ENCODE results near the gene NUDT14.

The NUDT14 gene

DNA sequence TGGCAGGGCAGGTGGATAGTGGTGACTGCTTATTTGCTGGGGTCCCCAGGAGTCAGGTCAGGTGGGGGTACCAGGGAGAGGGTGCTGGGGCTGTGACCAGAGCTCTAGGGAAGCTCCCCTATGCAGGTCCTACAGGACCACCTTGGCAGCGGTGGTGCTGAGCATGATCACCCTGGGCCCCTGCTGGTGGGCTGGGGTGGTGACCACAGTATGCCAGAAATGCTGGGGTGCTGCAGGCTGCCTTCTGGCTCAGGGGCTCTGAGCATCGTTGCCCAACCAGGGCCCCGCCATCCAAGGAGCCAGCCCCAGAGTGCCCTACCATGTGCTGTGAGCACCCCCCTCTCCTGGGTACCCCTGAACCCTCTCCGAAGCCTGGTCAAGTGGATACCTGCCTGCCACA is 17.5 kb upstream of the NUDT14 start:
- no peak for DNase-seq (ENCODE audit: low spot score)

DNA sequence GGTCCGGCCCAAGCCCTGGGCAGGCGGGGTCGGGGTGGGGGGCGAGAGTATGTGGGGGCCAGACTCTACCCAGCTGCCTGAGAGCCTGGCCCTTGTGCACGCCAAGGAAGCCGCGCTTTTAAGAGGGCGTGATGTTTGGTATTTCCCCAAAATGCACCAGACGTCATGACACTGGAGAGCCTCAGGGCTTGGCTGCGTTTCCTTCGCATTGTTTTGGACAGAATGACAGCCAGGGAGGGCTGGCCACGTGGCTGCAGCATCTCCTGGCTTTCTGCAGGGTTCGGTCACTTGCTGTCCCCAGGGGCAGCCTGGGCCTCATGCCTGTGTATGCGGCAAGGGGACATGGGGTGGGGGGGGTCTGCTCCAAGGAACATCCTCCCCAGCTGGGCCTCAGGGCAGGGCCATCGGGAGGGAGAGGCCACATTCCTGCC is 16.1 kb upstream of the NUDT14 start:
- no peak for DNase-seq (ENCODE audit: low spot score)

DNA sequence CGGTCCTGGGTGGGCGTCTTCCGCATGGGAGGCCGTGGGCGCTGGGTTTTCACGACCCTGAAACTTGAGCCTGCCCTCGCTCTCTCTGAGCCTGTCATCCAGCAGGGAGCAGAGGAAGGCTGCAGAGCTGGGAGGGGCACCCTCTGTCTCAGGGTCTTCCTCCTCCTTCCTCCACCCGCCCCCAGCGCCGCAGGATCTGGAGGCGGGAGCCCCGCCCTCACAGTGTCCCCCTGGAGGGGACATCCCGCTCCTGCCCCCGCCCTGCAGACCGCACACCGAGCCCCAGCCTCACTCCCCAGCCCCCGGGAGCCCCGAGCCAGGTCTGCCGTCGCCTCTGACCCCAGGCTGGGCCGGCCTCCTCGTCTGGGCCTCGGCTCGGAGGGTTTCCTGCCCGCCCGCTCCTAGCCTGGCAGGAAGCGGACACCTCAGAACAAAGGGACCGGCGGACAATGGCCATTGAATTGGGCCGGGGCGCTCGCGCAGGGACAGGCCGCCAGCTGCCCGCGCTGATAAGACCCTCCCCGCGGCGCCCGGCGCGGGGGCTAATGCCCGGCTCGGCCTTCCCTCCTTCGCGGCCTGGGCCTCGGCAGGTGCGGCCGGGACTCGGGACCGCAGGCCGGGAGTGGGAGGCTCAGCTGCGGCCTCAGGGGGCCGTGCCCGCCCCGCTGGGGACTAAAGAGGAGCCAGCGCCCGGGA is 15.3 kb upstream of the NUDT14 start:
- DNase-seq (ENCODE audit: low spot score) = no peak

DNA sequence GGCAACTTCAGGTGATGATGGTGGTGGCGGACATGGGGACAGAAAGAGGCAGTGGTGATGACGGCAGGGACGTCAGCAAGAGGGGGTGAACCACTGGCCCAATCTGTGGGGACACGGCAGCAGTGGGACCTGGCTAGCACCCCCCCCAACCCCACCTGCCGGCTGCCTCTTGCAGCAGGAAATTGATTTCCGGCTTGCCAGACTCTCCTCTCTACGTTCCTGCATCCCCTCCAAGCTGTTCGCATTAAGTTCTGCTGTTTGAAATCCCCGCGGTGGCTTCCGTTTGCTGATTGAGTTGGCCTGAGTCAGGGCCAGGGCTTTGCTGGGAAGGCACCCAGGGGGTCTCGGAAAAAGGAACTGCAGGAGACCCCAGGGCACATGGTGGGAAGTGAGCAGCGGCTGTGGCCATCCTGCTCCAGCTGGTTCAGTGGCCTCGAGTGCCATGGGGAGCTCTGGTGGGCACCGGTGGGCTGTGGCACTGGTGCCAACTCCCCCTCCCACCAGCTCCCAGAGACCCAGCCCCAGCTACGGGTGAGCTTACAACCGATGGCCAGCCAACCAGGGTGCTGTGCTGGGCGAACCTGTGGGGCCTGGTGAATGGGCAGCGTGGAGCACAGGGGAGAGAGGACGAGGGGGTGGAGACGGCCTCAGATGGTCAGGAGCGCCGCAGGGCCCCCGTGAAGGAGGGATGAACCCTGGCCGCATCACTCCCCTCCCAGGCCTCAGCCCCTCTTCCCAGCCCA is 14.6 kb upstream of the NUDT14 start:
- no peak for DNase-seq (ENCODE audit: low spot score)

DNA sequence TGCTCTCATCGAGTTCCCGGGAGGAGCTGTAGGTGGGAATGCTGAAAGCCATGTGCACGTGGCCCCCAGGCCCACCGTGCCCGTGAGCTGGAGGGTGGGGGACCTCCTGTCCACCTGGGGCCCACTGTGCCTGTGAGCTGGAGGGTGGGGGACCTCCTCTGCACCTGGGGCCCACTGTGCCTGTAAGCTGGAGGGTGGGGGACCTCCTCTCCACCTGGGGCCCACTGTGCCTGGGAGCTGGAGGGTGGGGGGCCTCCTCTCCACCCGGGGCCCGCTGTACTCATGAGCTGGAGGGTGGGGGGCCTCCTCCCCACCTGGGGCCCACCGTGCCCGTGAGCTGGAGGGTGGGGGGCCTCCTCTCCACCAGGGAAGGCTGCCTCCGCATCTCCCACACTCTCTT is 13.9 kb upstream of the NUDT14 start:
- no peak for DNase-seq (ENCODE audit: low spot score)

DNA sequence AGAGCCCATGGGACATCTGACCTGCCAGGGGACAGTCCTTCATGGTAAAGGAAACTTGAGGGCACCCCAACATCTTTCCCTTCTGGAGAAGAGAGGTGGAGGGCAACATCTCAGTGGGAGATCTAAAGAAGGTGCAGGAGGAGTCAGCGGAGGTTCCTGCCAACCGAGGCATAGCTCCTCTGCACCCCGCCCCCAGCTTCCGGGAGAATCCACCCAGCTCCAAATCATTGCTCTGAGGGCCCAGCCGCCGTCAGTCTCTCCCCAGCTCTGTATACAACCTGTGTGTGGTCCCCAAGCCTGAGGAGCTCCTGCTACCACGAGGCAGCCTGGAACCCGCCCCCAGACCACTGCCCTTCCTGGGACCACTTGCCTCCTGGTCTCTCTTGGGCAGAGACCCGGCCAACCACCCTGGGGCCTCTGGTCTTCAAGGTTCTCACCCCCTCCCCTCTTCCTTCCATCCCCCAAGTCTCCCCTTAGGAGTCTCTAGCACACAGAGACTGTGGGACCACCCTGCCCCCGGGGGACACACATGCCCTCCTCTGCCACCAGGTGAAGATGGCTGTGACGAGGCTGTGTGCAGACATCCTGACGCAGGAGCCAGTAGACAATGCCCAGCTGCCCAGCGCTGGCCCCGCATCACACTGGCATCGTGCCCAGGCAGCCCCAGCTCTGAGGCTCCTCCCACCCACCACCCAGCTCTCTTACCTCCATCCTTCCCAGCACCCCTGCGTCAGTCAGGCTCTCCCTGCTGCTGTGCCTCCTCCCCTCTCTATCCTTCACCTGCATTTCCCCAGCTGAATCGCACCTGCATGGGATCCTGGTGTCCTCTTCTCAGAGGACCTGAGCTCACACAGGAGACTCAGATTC is 13.0 kb upstream of the NUDT14 start:
- DNase-seq (ENCODE audit: low spot score) = no peak

DNA sequence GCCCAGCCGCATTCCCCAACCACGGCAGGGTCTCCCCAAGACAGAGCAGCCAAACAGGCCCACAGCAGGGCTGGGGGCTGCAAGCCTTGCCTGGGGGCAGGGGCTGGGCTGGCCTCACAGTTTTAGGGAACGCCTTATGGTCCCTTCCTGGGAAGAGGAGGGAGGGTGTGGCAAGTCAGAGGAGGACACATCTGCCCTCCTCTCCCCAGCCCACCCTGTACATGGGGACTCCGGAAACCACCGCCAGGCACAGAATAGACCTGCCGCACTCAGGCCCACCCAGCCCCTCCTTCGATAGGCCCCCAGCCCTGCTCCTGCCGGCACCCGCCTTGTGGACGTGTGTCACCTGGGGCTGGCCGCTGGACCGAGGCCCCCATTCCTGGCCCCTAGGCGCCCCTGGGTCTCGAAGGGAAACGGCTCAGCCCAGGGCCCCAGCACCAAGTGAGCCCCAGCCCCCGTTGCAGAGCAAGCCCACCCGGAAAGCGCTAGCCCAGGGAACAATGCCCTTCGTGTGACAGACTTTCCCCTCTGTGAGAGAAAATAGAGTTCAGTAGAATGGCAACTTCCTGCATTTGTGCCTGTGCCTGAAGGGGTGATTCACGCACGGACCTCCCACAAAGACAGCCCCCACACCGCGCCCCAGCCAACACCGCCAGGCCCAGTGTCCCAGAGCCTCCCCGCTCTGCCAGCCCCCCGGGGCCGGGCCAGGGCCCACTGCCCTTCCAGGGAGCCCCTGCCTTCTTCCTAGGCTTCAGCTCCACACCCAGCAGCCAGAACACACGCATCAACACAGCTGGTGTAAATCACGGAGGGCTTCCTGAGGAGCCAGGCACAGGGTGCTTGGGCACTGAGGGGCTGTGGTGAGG is 12.0 kb upstream of the NUDT14 start:
- DNase-seq (ENCODE audit: low spot score) = no peak

DNA sequence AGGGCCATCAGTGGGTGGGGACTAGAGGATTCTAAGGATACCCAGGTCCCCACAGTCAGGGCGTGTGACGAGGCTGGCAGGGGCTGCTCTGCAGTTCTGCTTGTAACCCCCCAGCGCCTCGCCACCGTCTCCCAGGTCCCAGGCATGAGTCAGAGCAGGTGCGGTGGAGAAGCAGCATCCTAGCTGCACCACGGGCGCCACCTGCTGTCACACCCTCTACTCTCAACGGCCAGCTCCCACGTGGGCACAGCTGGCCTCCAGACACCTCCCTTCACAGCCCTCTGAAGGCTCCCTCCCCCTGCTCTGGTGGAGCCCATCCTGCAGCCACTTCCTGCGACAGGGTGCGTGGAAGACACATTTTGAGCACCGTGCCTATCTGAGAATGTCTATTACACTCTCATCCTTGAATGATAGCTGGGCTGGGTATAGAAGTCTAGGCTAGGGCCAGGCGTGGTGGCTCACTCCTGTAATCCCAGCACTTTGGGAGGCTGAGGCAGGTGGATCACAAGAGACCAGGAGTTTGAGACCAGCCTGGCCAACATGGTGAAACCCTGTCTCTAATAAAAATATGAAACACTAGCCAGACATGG is 6.9 kb upstream of the NUDT14 start:
- DNase-seq (ENCODE audit: low spot score) = no peak

DNA sequence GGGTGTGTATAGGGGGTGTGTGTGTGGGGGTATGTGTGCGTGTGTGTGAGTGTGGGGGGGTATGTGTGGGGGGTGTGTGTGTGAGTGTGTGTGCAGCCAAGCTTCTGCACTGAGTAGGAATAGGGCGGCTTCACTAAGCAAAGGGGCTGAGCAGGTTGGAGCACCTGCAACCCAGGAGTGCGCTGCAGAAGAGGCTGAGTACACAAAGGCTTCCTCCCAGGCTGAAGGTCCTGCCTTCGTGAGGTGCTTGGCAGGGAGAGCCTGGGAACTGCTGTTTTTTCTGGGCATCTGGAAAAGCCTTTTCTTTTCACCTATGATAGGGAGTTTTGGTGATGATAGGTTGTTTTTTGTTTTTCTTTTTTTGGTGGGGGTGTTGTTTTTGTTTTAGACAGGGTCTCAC is 6.0 kb upstream of the NUDT14 start:
- DNase-seq (ENCODE audit: low spot score) = no peak

DNA sequence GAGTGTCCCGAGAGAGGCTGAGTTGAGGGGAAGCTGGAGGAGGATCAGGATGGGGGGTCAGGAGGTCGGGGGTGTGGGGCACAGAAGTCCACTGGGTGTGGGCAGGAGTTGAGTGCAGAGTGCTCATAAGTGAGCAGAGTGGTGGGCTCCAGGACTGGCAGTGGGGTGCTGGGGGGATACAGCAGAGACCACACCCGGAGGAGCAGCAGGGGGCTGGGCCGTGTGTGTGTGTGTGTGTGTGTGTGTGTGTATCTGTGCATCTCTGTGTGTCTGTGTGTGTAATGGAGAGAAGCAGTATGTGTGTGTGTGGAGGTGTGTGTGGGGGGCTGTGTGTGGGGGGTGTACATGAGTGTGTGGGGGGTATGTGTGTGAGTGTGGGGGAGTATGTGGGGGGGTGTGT is 4.9 kb upstream of the NUDT14 start:
- DNase-seq (ENCODE audit: low spot score) = no peak

DNA sequence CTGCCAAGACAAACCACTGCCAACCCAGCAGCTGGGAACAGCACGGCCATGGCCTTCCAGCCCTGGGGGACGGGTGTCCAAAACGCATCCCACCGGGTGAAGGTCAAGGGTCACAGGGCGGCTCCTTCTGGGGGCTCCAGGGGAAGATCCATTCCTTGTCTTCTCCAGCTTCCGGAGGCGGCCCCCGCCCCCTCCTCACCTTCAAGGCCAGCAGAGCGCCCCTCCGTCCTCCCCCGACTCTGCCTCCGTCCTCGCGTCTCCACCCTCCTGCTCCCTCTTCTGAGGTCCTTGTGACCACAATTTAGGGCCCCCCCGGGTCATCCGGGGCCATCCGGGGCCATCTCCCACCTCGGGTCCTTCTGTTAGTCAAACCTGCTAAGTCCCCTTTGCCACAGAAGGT is 3.9 kb upstream of the NUDT14 start:
- no peak for DNase-seq (ENCODE audit: low spot score)

DNA sequence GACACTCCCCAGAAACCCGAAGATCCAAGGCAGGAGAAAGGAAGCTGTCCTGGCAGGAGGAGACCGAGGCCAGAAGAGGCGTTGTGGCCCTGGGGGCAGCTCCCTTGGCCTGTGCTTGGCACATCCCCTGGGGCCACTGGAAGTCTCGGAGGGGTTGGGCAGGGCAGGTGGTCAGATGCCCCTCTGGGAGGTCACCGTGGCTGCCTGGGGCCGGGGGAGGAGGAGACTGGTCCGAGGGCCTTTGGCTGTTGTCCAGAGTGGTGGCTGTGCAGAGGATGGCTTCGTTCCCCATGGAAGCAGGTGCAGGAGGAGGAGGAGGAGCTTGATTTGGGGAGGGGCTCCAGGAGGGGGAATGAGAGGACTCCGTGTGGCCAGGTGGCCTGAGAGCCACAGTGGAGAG is 3.3 kb upstream of the NUDT14 start:
- no peak for DNase-seq (ENCODE audit: low spot score)

DNA sequence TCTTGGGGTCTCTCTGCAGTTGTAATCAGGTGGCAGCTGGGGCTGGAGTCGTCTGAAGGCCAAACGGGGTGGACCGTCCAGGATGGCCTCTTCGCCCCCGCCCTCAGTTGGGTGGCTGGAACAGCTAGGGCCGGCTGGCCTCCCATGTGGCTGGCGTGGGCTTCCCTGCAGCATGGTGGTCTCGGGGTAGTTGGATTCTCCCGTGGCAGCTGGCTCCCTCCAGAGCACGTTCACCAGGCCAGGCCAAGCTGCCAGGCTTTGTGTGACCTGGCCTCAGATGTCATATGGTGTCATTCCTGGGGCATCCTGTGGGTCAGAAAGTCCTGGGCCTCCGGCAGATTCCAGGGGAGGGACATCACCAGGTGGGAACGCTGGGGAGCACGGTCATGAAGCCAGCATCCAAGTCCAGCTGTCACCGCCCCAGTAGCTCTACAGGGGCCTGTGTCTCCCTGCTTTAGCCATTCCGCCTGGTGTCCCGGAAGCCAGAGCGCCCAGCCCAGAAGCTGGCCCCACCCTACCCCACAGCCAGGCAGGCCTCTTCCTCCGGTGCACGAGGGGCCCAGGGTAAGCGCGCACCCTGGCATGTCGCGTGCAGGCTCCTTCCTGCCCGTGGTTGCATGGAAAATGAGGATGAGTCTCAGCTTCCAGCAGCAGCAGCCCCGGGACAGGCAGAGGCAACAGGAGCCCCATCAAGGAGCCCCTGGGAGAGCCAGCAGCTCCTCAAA is 1.3 kb upstream of the NUDT14 start:
- DNase-seq (ENCODE audit: low spot score) = no peak

DNA sequence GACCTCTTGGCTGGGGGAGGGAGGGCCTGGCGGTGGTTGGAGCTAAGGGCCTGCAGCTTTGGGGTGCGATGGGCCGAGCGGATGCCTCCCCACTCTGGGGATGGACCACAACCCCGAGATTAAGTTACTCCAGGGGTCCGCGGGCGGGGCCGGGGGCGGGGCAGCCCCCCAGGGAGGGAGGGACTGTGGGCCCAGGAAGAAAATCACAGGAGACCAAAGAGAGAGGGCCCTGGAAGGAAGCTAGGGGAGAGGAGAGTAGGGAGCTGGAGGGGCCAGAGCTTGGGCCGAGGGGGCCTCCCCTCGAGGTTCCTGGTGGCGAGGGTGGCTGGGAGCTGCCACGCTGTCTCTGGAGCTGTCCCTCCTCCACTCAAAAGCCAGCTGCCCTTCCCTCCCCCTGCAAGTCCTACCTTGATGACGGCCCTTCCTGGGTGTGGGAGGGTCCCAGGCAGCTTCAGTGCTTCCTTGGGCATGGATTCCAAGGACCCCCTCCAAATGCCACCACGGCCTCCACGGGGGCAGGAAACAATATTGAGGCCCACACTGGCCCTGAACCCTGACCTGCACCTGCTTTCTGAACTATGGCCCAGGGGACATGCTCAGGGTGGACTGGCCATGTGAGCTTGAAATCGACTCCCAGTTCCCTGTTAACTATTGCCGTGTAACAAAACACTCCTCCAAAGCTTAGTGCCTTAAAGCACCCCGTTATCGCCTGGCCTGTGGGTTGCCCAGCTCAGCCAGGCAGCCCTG is 610 bp upstream of the NUDT14 start:
- no peak for DNase-seq (ENCODE audit: low spot score)

DNA sequence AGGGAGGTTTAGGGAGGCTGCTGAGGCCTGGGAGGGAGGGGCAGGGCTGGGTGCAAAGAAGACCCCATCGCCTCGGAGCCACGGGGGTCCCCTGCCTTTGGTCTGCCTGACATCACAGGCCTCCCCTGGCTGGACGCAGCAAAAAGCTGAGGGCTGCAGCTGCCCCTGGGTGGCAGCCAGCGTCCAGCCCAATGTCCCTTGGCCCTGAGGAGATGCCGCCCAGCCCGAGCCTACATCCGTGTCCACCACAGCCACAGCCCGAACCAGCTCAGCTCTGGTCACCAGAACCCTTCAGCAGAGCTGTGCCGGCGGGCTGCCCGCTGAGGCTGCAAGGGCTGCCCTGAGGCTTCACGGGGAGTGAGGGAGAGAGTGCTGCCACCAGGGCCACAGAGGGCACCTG is 1.9 kb downstream of the NUDT14 start:
- DNase-seq (ENCODE audit: low spot score) = no peak

DNA sequence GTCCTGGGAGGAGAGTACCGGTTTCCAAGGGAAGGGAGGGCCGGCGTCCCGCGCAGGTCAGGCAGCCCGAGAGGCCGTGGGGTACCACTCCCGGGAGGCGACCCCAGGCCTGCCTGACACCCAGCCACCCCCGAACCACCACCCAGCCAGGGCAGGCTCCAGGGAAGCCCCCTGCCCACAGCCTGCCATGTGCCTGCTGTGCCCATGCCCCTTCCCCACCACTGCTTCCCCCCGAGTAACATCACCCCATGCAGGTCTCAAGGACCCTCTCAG is 2.3 kb downstream of the NUDT14 start:
- no peak for DNase-seq (ENCODE audit: low spot score)

DNA sequence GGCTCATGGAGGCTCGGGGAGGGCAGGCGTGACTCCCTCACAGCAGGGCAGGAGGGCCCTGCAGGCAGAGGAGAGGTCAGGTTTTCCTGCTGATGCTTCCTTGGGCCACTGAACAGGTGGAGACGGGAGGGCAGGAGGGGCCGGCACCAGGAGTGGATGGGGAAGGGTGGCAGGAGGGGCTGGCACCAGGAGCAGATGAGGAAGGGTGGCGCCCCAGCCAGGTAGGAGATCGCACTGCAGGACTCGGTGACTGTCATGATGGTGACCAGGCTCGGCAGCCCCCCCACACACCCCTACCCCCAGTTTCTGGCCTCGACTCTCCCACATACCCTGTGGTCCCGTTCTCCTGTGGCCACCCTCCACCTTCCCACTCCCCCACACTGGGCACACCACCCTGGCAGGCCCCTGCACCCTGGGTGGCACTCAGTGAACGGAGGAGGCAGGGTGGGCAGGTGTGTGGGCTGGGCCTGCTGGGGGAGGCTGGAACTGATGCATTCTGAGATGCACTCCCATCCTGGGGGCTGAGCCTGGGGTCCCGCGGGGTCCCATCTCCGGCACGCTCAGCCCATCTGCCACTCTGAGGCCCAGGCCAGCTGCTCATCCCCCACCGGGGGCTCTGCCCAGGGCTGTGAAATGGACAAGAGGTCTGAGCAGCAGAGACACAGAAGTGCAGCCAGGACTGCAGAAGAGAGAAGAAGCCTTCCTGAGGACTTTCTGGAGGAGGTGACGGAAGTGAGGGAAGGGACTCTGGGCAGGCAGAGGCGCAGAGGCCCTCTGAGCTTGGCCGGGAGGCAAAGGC is 2.8 kb downstream of the NUDT14 start:
- DNase-seq (ENCODE audit: low spot score) = no peak

DNA sequence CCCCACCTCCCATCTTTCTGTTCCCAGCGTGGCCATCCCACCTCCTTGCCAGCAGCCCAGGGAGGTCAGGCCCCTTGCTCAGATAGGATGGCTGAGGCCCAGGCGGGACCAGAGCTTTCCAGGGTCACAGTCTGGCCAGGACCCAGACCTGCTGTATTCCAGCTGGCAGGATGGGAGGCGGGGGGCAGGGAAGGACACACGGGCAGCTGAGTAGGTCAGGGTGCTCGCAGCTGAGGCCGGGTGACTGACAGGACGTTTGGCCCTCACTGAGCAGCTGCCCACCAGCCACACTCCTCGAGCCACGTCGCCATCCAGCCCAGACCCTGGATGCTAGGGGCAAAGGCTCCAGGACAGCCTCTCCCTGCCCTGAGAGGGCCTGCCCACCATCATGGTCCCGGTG is 4.0 kb downstream of the NUDT14 start:
- no peak for DNase-seq (ENCODE audit: low spot score)

DNA sequence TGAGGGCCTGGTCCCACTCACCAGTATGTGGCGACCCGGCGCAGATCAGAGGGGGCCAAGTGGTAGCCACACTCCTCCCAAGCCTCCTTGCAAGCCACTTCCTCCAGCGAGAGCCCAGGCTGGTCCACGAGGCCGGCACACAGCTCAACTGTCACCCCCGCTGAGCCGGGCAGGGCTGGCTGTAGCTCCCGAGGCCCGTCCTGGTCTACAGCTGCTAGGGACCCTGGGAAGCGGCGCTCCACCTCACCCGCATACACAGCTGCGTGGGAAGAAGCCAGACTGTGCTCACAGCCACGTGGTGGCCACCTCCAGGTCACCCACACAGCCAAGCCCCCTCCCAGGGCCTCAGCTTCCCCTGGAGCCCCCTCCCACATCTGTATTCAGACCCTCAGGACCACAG is 4.6 kb downstream of the NUDT14 start:
- no peak for DNase-seq (ENCODE audit: low spot score)
